HCT116 (cell line): Measurements from ENCODE around the gene CHST12. TPM values are rescaled to one million over a fixed set of nuclear protein-coding genes. Genes with fewer than 3 reads are reported as not detected.

Experiments
- ATAC-seq: fragments of 200-7000 bp; cut with Tn5 transposase; 2 replicates; pipeline ENCODE4 v1.9.1; 2020; ENCODE audit warnings: mild to moderate bottlenecking, moderate library complexity
- BruUV-seq: library from RNA; stranded (reverse); fragments of 400-500 nt; replicated peaks from 2 replicates; lab custom pipeline; 2021; lab: Mats Ljungman, UMichigan
- CTCF ChIA-PET: fragments of 300-600 bp; sonication (Branson Sonifier 250); formaldehyde crosslinking; loops from one replicate; lab custom pipeline; 2021; ENCODE audit warnings: antibody characterized with exemption; lab: Charles Lee
- POLR2A ChIA-PET: fragments of 300-600, 350-600 bp; sonication (Branson Sonifier 250); formaldehyde crosslinking; loops from one replicate; lab custom pipeline; 2021; ENCODE audit warnings: antibody characterized with exemption; lab: Charles Lee
- RAD21 ChIA-PET, 2 experiments: fragments of 300-600 bp; sonication (Branson Sonifier 250); formaldehyde crosslinking; loops; one replicate each; lab custom pipeline; 2023; ENCODE audit warnings: low total read pairs in 2 of 2; ENCODE audit not compliant: uncharacterized antibody in 2 of 2, unreplicated experiment in 2 of 2, low non-redundant PET in 1 of 2; lab: Charles Lee
- DNase-seq: peaks from one replicate; pipeline ENCODE4 v3.0.0-alpha.2; 2010; ENCODE audit warnings: low read depth, low spot score
- H2AFZ ChIP-seq: fragments of 200-600 bp; shearing (Covaris generic), sonication (generic); 2 replicates; pipeline ENCODE4 v1.6.1; 2017; ENCODE audit warnings: low read depth, mixed run types, mixed read lengths, antibody characterized with exemption, low read length; ENCODE audit not compliant: poor library complexity, severe bottlenecking
- H3K27ac ChIP-seq: 2 replicates; pipeline ENCODE4 v1.5.1; 2012; ENCODE audit warnings: low read depth, low read length
- H3K27me3 ChIP-seq: fragments of 200-600 bp; sonication (generic); 2 replicates; pipeline ENCODE4 v1.6.1; 2016; ENCODE audit warnings: mixed run types, low read length, mixed read lengths; ENCODE audit not compliant: insufficient read depth
- H3K36me3 ChIP-seq, 2 experiments: fragments of 200-500 bp in 1 of 2; fragments of 200-600 bp in 1 of 2; sonication (Bioruptor generic) in 1 of 2; sonication (generic) in 1 of 2; 2 replicates each; pipeline versions ENCODE4 v1.5.1 to v1.6.1; 2014 to 2016; ENCODE audit warnings: low read length in 2 of 2, inconsistent platforms in 1 of 2, mixed read lengths in 1 of 2, mixed run types in 1 of 2; ENCODE audit not compliant: insufficient read depth in 2 of 2, control insufficient read depth in 1 of 2
- H3K4me1 ChIP-seq, 2 experiments: fragments of 200-600 bp in 1 of 2; sonication (generic) in 1 of 2; 2 replicates each; pipeline versions ENCODE4 v1.5.1 to v1.6.1; 2012 to 2017; ENCODE audit warnings: low read length in 2 of 2, inconsistent platforms in 1 of 2, mild to moderate bottlenecking in 1 of 2, mixed read lengths in 1 of 2, mixed run types in 1 of 2, moderate library complexity in 1 of 2; ENCODE audit not compliant: insufficient read depth in 2 of 2, control insufficient read depth in 1 of 2
- H3K4me2 ChIP-seq: fragments of 200-600 bp; sonication (generic); 2 replicates; pipeline ENCODE4 v1.6.1; 2017; ENCODE audit warnings: mixed run types, low read length, mixed read lengths
- H3K4me3 ChIP-seq, 2 experiments: fragments of 200-600 bp in 1 of 2; sonication (generic) in 1 of 2; replicated peaks in 1 of 2; 2 replicates each; pipeline ENCODE4 v1.5.1; 2011 to 2016; ENCODE audit warnings: low read length in 2 of 2, control low read depth in 1 of 2, low read depth in 1 of 2, mild to moderate bottlenecking in 1 of 2, mixed read lengths in 1 of 2, mixed run types in 1 of 2
- H3K79me2 ChIP-seq: fragments of 200-600 bp; sonication (generic); 2 replicates; pipeline ENCODE4 v1.6.1; 2017; ENCODE audit warnings: mild to moderate bottlenecking, mixed run types, low read length, moderate library complexity, mixed read lengths; ENCODE audit not compliant: insufficient read depth
- H3K9ac ChIP-seq: fragments of 200-600 bp; sonication (generic); 2 replicates; pipeline ENCODE4 v1.6.1; 2016; ENCODE audit warnings: low read length, mixed read lengths
- H3K9me2 ChIP-seq: fragments of 200-600 bp; sonication (generic), shearing (Covaris generic); 2 replicates; pipeline ENCODE4 v1.6.1; 2017; ENCODE audit warnings: mixed run types, mild to moderate bottlenecking, moderate library complexity; ENCODE audit not compliant: insufficient read depth
- H3K9me3 ChIP-seq, 2 experiments: fragments of 200-500 bp in 1 of 2; fragments of 200-600 bp in 1 of 2; sonication (Bioruptor generic) in 1 of 2; sonication (generic) in 1 of 2; 2 replicates each; pipeline ENCODE4 v1.6.1; 2014 to 2017; ENCODE audit warnings: low read length in 2 of 2, mixed read lengths in 2 of 2, inconsistent platforms in 1 of 2, low read depth in 1 of 2, mild to moderate bottlenecking in 1 of 2, mixed run types in 1 of 2, moderate library complexity in 1 of 2; ENCODE audit not compliant: control insufficient read depth in 1 of 2, insufficient read depth in 1 of 2
- H4K20me1 ChIP-seq: fragments of 200-600 bp; sonication (generic), shearing (Covaris generic); 2 replicates; pipeline ENCODE4 v1.6.1; 2017; ENCODE audit warnings: mixed run types, mild to moderate bottlenecking, moderate library complexity; ENCODE audit not compliant: insufficient read depth
- CBX3 ChIP-seq: IDR thresholded peaks from 2 replicates; pipeline ENCODE4 v1.6.1; 2012; ENCODE audit warnings: low read depth
- CEBPB ChIP-seq: IDR thresholded peaks from 2 replicates; pipeline ENCODE4 v1.6.1; 2012; ENCODE audit warnings: low read depth
- CTCF ChIP-seq, 3 experiments: fragments of 200-600 bp in 1 of 3; sonication (generic) in 1 of 3; IDR thresholded peaks in 2 of 3; conservative IDR thresholded peaks in 1 of 3; 2 replicates each; pipeline ENCODE4 v1.5.1; 2012 to 2017; ENCODE audit warnings: low read depth in 2 of 3, low read length in 2 of 3, antibody characterized with exemption in 1 of 3, borderline replicate concordance in 1 of 3, control low read depth in 1 of 3, mild to moderate bottlenecking in 1 of 3, mixed read lengths in 1 of 3, mixed run types in 1 of 3, moderate library complexity in 1 of 3; ENCODE audit not compliant: insufficient read depth in 1 of 3
- EGR1 ChIP-seq: IDR thresholded peaks from 2 replicates; pipeline ENCODE4 v1.6.1; 2012; ENCODE audit warnings: low read depth
- ELF1 ChIP-seq: IDR thresholded peaks from 2 replicates; pipeline ENCODE4 v1.6.1; 2012; ENCODE audit warnings: low read depth, borderline replicate concordance
- EZH2 ChIP-seq: fragments of 200-600 bp; sonication (generic); IDR thresholded peaks from 2 replicates; pipeline ENCODE4 v1.6.1; 2017; ENCODE audit warnings: antibody characterized with exemption, mixed run types
- EZH2phosphoT487 ChIP-seq: fragments of 200-600 bp; IDR thresholded peaks from 2 replicates; pipeline ENCODE4 v1.6.1; 2018; ENCODE audit warnings: antibody characterized with exemption, borderline replicate concordance
- FOSL1 ChIP-seq: IDR thresholded peaks from 2 replicates; pipeline ENCODE4 v1.6.1; 2012; ENCODE audit warnings: low read depth
- MAX ChIP-seq: IDR thresholded peaks from 2 replicates; pipeline ENCODE4 v1.6.1; 2012
- POLR2AphosphoS5 ChIP-seq: IDR thresholded peaks from 2 replicates; pipeline ENCODE4 v1.6.1; 2011; ENCODE audit warnings: mild to moderate bottlenecking, low read depth, low read length, moderate library complexity
- RAD21 ChIP-seq: IDR thresholded peaks from 2 replicates; pipeline ENCODE4 v1.6.1; 2012; ENCODE audit warnings: low read depth, mild to moderate bottlenecking
- SIN3A ChIP-seq: IDR thresholded peaks from 2 replicates; pipeline ENCODE4 v1.6.1; 2012; ENCODE audit warnings: low read depth
- SP1 ChIP-seq: IDR thresholded peaks from 2 replicates; pipeline ENCODE4 v1.6.1; 2012; ENCODE audit warnings: low read depth
- YY1 ChIP-seq: IDR thresholded peaks from 2 replicates; pipeline ENCODE4 v1.6.1; 2011; ENCODE audit warnings: low read length, low read depth, moderate library complexity, mild to moderate bottlenecking; ENCODE audit not compliant: insufficient replicate concordance; ENCODE audit errors: extremely low read depth
- ZBTB33 ChIP-seq: IDR thresholded peaks from 2 replicates; pipeline ENCODE4 v1.6.1; 2011; ENCODE audit warnings: mild to moderate bottlenecking, low read length, moderate library complexity; ENCODE audit not compliant: insufficient replicate concordance; ENCODE audit errors: extremely low read depth
- ZNF274 ChIP-seq: fragments of 200-500 bp; sonication (Bioruptor generic); IDR thresholded peaks from 2 replicates; pipeline ENCODE4 v1.6.1; 2014; ENCODE audit warnings: mild to moderate bottlenecking, low read depth, low read length, inconsistent platforms
- intact Hi-C: fragments of 100-400 bp; cut with micrococcal nuclease; formaldehyde crosslinking; loops from 2 replicates; pipeline ENCODE4 v1.10.0; 2022
- total RNA-seq: library from RNA; stranded (reverse); gene quantifications from one replicate; pipeline ENCODE4 v1.2.1, GENCODE V29; 2021; ENCODE audit not compliant: unreplicated experiment

The CHST12 gene
- total RNA-seq, 1 experiment from 2014 or later = 14.2 TPM

GRCh38 chr7:2359610-2360009 is 43.8 kb upstream of the CHST12 start (continued):
- no peak for TF ChIP-seq ZBTB33
- TF ChIP-seq CEBPB = no peak

GRCh38 chr7:2360796-2361195 is 42.6 kb upstream of the CHST12 start:
- Histone ChIP-seq H3K4me2 (no peak overlapping the region), H3K27me3 (no peaks in the 10 kb centered on the region), H2AFZ (no peak overlapping the region), H3K9ac (no peak overlapping the region), H3K79me2 (peaks cover 96% of the 10 kb centered on the region), H3K9me2 (no peaks in the 10 kb centered on the region), H3K9me3 (no peaks in the 10 kb centered on the region), H3K27ac (no peak overlapping the region), H4K20me1 (peaks cover 57% of the 10 kb centered on the region; the same call in 1 of the 2 replicates), H3K4me1 (peaks cover 5 to 18% of the 10 kb centered on the region in 2 experiments; a peak in 3 of 4 replicates), H3K4me3 (no peak overlapping the region), H3K36me3 (peaks cover 55 to 81% of the 10 kb centered on the region in 2 experiments)
- BruUV-seq = no TSS peak
- ChIA-PET POLR2A (no interaction called here), RAD21 (no interaction called here), CTCF (interaction anchor here (0.6 kb wide), 1 partner anchor 51 kb away, joined by 3 read pairs; no protein-coding TSS in a partner anchor)
- no peak for ATAC-seq
- no peak for DNase-seq
- intact Hi-C loops = no loop called here
- no peak for TF ChIP-seq RAD21
- TF ChIP-seq CEBPB = no peak
- no peak for TF ChIP-seq ZNF274
- TF ChIP-seq ELF1 = no peak
- TF ChIP-seq YY1 = no peak
- TF ChIP-seq EZH2phosphoT487 = no peak
- no peak for TF ChIP-seq EGR1
- TF ChIP-seq SIN3A = no peak
- no peak for TF ChIP-seq POLR2AphosphoS5
- no peak for TF ChIP-seq SP1
- TF ChIP-seq CTCF (IDR thresholded peaks at IDR 0.05 in 2 of 3, conservative IDR thresholded peaks at IDR 0.05 in 1 of 3; ENCODE audit: borderline replicate concordance in 1 of 3, insufficient read depth in 1 of 3, low read depth in 2 of 3, low read length in 2 of 3) = no peak
- no peak for TF ChIP-seq MAX
- no peak for TF ChIP-seq CBX3
- no peak for TF ChIP-seq FOSL1
- TF ChIP-seq ZBTB33 = no peak
- no peak for TF ChIP-seq EZH2
